ENCODE results near the gene PPP1R16B. TPM values are rescaled to one million over a fixed set of nuclear protein-coding genes. Genes with fewer than 3 reads are reported as not detected.

The PPP1R16B gene
- total RNA-seq, 1 donor from 2014 or later, result not detected

GRCh38 chr20:38880952-38881735 lies 75.6 kb downstream of the PPP1R16B start:
- DNase-seq (ENCODE audit: extremely low spot score, unreplicated experiment), result no peak
- no peak overlapping the region for H3K4me3 Mint-ChIP-seq (ENCODE audit: unreplicated experiment)
- no peaks in the 10 kb centered on the region for H3K36me3 Mint-ChIP-seq (ENCODE audit: unreplicated experiment)
- H3K27me3 Mint-ChIP-seq (ENCODE audit: unreplicated experiment), result peaks cover 33% of the 10 kb centered on the region
- no peak overlapping the region for H3K27ac Mint-ChIP-seq (ENCODE audit: unreplicated experiment)
- H3K4me1 Mint-ChIP-seq (ENCODE audit: unreplicated experiment), result no peaks in the 10 kb centered on the region
- no peaks in the 10 kb centered on the region for H3K9me3 Mint-ChIP-seq (ENCODE audit: unreplicated experiment)
- no peak for TF ChIP-seq CTCF (IDR thresholded peaks at IDR 0.05)

- Mint-ChIP-seq H3K9me3 (ENCODE audit: unreplicated experiment) (no peaks in the 10 kb centered on the region), H3K4me1 (ENCODE audit: unreplicated experiment) (no peaks in the 10 kb centered on the region), H3K27me3 (ENCODE audit: unreplicated experiment) (peaks cover 29% of the 10 kb centered on the region), H3K27ac (ENCODE audit: unreplicated experiment) (no peak overlapping the region), H3K36me3 (ENCODE audit: unreplicated experiment) (no peaks in the 10 kb centered on the region), H3K4me3 (ENCODE audit: unreplicated experiment) (no peak overlapping the region)
- no peak for DNase-seq (ENCODE audit: extremely low spot score, unreplicated experiment)
- no peak for TF ChIP-seq CTCF (IDR thresholded peaks at IDR 0.05)
Observed at GRCh38 chr20:38881806-38882440, 76.4 kb downstream of the PPP1R16B start.

GRCh38 chr20:38882600-38882999 lies 77.1 kb downstream of the PPP1R16B start:
- no peak overlapping the region for H3K4me3 Mint-ChIP-seq (ENCODE audit: unreplicated experiment)

GRCh38 chr20:38883081-38883980 lies 77.8 kb downstream of the PPP1R16B start:
- no peak overlapping the region for H3K27ac Mint-ChIP-seq (ENCODE audit: unreplicated experiment)
- no peaks in the 10 kb centered on the region for H3K9me3 Mint-ChIP-seq (ENCODE audit: unreplicated experiment)
- H3K4me3 Mint-ChIP-seq (ENCODE audit: unreplicated experiment), result no peak overlapping the region
- TF ChIP-seq CTCF (IDR thresholded peaks at IDR 0.05), result no peak
- no peaks in the 10 kb centered on the region for H3K36me3 Mint-ChIP-seq (ENCODE audit: unreplicated experiment)
- no peaks in the 10 kb centered on the region for H3K4me1 Mint-ChIP-seq (ENCODE audit: unreplicated experiment)
- H3K27me3 Mint-ChIP-seq (ENCODE audit: unreplicated experiment), result peaks cover 19% of the 10 kb centered on the region
- no peak for DNase-seq (ENCODE audit: extremely low spot score, unreplicated experiment)

More at GRCh38 chr20:38882600-38882999, 77.1 kb downstream of the PPP1R16B start:
- no peaks in the 10 kb centered on the region for H3K9me3 Mint-ChIP-seq (ENCODE audit: unreplicated experiment)
- no peak overlapping the region for H3K27ac Mint-ChIP-seq (ENCODE audit: unreplicated experiment)
- no peak for DNase-seq (ENCODE audit: extremely low spot score, unreplicated experiment)
- H3K27me3 Mint-ChIP-seq (ENCODE audit: unreplicated experiment), result peaks cover 24% of the 10 kb centered on the region
- TF ChIP-seq CTCF (IDR thresholded peaks at IDR 0.05), result no peak
- H3K4me1 Mint-ChIP-seq (ENCODE audit: unreplicated experiment), result no peaks in the 10 kb centered on the region
- no peaks in the 10 kb centered on the region for H3K36me3 Mint-ChIP-seq (ENCODE audit: unreplicated experiment)
